ENCODE data around the gene GAB4.
"Not testable (repeated sequence)": the region's sequence is repeated elsewhere in the genome, so short reads cannot be mapped to it uniquely, and the experiment has no call there.

The GAB4 gene, protein sequence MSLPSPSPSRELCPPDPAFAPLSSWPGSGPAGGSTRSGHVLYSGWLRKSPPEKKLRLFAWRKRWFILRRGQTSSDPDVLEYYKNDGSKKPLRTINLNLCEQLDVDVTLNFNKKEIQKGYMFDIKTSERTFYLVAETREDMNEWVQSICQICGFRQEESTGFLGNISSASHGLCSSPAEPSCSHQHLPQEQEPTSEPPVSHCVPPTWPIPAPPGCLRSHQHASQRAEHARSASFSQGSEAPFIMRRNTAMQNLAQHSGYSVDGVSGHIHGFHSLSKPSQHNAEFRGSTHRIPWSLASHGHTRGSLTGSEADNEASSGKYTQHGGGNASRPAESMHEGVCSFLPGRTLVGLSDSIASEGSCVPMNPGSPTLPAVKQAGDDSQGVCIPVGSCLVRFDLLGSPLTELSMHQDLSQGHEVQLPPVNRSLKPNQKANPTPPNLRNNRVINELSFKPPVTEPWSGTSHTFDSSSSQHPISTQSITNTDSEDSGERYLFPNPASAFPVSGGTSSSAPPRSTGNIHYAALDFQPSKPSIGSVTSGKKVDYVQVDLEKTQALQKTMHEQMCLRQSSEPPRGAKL

DNA sequence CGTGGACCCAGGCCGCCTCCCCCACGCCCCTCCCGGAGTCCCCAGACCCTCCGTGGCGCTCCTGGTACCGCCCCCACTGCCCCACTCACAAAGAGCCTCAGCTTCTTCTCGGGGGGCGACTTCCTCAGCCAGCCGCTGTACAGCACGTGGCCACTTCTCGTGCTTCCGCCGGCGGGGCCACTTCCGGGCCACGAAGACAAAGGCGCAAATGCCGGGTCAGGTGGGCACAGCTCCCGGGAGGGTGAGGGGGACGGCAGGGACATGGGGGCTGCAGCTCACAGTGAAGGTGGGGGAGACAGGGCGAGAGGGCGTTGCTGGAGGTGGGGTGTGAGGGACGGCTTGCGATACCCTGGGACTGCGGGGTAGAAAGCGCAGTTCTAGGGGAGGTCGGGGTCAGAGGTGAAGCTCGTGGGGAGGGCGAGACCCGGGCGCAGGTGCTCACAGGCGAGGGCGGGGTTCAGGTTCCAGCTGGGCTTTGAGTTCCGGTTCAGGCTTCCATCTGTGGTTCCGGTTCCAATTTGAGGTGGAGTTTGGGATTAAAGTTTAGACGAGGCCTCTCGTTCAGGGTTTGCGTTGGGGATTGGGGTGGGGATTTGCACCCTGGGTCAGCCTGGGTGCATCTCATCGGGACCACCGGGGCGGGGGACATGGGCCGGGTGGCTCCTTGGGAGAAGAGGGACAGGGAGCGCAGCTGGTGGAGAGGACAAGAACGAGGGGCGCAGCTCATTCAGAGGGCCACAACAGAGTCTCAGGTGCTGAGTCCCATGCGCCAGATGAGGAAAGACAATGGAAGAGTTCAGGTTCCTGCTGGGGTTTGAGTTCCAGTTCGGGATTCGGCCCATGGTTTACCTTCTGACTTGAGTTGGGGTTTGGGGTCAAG is at the start of gene GAB4:
Gene GAB4 (minus strand): TSS at position 371 of the 880 bp plus-strand sequence. CDS start 108 bp downstream, at position 263.
- TF ChIP-seq, protein P1, sequence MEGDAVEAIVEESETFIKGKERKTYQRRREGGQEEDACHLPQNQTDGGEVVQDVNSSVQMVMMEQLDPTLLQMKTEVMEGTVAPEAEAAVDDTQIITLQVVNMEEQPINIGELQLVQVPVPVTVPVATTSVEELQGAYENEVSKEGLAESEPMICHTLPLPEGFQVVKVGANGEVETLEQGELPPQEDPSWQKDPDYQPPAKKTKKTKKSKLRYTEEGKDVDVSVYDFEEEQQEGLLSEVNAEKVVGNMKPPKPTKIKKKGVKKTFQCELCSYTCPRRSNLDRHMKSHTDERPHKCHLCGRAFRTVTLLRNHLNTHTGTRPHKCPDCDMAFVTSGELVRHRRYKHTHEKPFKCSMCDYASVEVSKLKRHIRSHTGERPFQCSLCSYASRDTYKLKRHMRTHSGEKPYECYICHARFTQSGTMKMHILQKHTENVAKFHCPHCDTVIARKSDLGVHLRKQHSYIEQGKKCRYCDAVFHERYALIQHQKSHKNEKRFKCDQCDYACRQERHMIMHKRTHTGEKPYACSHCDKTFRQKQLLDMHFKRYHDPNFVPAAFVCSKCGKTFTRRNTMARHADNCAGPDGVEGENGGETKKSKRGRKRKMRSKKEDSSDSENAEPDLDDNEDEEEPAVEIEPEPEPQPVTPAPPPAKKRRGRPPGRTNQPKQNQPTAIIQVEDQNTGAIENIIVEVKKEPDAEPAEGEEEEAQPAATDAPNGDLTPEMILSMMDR (IDR thresholded peaks at IDR 0.05; ENCODE audit: low read depth, low read length, missing control alignments): no peak
- no peak for DNase-seq (ENCODE audit: extremely low read depth, low read depth)
- H3K4me3 ChIP-seq (replicated peaks; ENCODE audit: low read depth, low read length): no peak within 1 kb of the TSS

DNA sequence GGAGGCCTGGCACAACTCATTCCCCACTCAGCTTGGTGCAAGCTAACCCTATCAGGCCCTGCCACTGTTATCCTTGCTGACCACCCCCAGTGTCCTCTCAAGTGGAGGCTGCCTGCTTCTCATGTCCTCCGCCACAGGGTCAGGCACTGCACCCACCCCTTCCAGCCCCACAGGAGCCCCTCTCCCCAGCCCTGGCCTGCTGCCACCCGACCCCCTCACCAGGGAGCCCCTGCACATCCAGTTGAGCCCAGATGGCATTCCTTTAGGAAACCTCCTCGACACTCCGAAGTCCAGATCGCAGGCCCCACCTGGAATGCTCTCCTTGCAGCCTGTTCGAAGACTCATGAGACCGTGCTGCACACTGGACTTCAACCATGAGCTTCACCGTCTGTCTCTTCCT is 48.8 kb upstream of the GAB4 start:
- no peak overlapping the region for H3K4me3 ChIP-seq (replicated peaks; ENCODE audit: low read depth, low read length)
- TF ChIP-seq, protein P1 (IDR thresholded peaks at IDR 0.05; ENCODE audit: low read depth, low read length, missing control alignments): no peak
- DNase-seq (ENCODE audit: extremely low read depth, low read depth): no peak

DNA sequence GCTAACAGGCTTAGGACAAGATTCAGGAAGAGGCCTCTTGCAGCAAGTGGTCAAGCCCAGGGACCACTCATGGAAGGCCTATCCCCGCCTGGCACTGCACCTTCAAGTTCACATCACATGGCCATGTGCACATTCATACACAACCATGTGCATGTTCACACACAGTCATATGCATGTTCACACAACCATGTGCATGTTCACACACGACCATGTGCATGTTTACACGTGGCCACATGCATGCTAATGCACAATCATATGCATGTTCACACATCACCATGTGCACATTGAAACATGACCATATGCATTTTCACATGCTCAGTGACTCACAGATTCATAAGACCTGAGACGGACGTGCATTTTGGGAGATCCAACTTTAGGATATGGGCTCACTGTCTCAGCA is 48.0 kb upstream of the GAB4 start:
- TF ChIP-seq, protein P1 (IDR thresholded peaks at IDR 0.05; ENCODE audit: low read depth, low read length, missing control alignments): no peak
- no peak for DNase-seq (ENCODE audit: extremely low read depth, low read depth)
- H3K4me3 ChIP-seq (replicated peaks; ENCODE audit: low read depth, low read length): no peak overlapping the region

DNA sequence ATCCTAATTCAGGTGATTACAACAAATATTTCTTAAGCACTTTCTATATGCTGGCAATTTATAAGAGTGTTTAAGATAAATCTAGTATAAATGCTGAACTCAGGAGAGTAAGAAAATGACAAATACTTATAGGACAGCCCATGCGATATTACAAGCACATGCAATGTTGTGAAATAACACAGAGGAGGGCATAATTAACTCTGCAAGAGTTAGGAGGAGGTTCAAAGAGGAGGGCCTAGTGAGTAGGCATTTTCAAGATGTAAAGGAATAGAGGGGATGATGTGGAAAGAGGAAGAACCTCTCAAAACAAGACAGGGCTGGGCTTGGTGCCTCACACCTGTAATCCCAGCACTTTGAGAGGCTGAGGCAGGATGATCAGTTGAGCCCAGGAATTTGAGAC is 39.6 kb upstream of the GAB4 start:
- no peak for DNase-seq (ENCODE audit: extremely low read depth, low read depth)
- no peak overlapping the region for H3K4me3 ChIP-seq (replicated peaks; ENCODE audit: low read depth, low read length)
- TF ChIP-seq, protein P1 (IDR thresholded peaks at IDR 0.05; ENCODE audit: low read depth, low read length, missing control alignments): no peak

DNA sequence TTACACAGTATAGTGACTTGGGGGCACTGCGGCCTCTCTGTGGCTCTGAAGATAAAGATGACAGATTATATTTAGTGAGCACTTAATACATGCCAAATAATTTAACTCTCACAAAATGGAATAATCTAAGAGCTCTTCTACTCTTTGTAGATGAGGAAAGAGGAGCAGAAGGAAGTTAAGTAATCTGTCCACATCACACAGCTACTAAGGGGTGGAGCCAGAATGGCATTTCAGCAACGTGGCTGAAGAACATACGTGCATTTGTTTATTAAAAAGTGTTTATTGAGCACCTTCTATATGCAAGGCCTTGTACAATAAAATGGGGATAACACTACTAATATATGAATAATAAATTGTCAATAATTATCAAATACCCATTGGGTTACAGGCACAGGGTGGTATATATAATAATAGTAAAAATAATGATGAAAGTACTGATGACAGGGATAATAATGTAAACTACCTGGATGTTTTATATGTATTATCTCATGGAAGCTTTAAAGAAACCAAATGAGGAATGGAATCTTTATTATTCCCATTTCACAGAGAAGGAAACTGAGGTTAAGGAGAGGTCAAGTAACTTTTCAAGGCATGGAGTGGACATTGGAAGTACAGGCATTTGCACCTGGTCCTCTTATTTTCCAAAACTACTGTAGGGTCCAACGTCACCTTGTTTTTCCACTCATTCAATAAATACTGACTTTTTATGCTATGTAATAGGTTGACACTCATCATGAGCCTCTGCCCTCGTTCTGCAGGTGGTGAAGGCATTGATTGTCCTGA is 38.7 kb upstream of the GAB4 start:
- no peak overlapping the region for H3K4me3 ChIP-seq (replicated peaks; ENCODE audit: low read depth, low read length)
- no peak for DNase-seq (ENCODE audit: extremely low read depth, low read depth)
- TF ChIP-seq, protein P1 (IDR thresholded peaks at IDR 0.05; ENCODE audit: low read depth, low read length, missing control alignments): no peak

DNA sequence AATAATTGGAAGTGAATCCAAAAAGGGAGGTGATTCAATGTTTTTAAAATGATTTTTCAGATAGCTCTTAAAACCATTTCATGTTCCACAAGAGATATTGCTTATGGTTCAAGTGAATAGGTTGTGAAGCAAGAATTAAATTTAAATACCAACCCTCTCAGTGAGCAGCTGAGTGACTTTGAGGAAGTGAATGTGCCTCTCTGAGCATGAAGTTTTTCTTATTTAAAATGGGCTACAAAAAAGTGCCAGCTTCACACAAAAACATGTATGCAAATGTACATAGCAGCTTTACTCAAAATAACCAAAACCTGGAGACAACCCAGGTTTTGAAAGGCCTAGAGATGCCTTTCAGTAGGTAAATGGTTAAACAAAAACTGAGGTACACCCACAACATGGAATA is 35.5 kb upstream of the GAB4 start:
- TF ChIP-seq, protein P1 (IDR thresholded peaks at IDR 0.05; ENCODE audit: low read depth, low read length, missing control alignments): no peak
- H3K4me3 ChIP-seq (replicated peaks; ENCODE audit: low read depth, low read length): no peak overlapping the region
- no peak for DNase-seq (ENCODE audit: extremely low read depth, low read depth)

DNA sequence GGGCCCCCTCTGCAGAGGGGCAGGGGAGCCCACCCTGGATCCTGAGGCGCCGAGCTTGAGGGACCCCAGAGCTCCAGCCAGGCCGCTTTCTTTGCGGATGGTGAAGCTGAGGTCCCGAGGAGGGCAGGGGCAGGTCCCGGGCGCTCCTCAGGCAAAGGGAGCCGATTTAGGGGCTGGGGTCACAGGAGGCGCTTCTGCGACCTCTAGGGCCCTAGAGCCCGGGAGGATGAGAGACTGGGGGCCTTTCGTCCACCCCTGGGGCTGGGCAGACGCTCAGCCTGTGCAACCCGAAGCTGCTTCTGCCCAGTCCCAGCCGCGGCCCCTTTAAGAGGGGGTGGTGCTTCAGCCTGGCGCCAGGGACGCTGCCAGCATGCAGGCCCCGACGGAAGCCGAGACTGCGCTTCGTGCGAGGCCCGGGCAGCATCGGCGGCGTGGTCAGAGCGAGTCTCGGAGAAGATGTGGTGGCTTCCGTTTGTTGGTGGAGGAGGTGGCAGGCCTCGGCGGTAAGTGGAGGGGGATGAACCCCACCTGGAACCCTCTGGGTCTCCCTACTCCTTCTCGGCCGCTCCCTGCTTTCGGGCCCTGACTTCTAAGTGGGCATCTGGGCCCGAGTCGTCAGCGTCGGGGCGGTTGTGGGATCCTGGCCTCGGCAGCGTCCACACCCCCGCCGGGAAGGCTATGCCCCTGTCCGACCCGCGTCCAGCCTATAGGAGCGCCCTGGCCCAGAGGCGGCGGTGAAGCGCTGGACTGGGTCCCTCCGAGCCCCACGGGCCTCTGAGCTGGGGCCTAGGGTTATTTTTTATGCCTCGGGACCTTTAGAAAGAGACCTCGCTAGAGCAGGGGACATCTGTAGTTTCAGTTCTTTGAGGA is 29.1 kb upstream of the GAB4 start:
- not testable (repeated sequence) for DNase-seq (ENCODE audit: extremely low read depth, low read depth)
- peak overlapping the region; percentile 28 for H3K4me3 ChIP-seq (replicated peaks; ENCODE audit: low read depth, low read length)

DNA sequence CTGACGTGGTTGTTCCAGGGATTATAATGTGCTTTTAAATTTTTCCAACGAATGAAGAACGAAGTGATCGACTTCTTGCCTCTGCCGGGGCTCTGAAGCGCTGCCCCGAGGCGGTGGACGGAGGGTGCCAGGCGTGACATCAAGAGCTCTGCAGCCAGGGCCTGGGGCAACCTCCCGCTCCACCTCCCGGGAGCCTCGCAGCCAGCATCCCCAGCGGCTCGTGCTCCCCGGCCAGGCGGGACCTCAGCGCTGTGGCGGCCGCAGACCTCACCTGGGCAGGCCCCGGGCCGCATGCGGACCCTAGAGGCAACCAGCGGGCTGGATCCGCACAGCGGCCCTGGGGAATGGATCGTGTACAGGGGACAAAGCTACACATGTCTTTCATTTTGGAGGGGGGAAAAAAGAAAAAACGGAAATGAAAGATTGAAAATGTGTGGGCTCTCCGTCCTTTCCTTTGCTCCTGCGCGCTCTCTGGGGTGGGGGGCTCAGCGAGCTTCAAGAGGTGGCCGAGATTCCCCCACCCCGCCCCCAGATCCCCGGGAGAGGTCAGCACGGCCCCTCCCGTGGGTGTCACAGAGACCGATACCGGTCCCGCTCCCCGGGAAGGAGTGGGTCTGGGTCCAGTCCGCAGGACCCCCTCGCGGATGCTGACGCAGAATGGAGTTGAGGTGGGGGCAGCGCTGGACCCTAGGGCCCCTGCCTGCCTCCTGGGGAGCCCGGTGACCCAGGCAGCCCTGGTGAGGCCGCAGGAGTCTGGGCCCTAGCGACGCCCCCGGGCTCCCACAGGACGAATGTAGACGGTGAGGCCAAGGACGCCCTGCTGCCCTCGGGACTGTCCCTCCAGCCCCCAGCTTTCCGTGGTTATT is 28.2 kb upstream of the GAB4 start:
- DNase-seq (ENCODE audit: extremely low read depth, low read depth); H3K4me3 ChIP-seq (replicated peaks; ENCODE audit: low read depth, low read length): not testable (repeated sequence)

Data from HFF-Myc (cell line).